HEK293T (cell line): ENCODE data around the gene HEYL.

ENCODE experiments used
- ARNT ChIP-seq: fragments of 450-650 bp; IDR thresholded peaks from 2 replicates; pipeline ENCODE4 v1.6.1; 2017; ENCODE audit warnings: mild to moderate bottlenecking
- CTBP1 ChIP-seq: fragments of 450-650 bp; IDR thresholded peaks from 2 replicates; pipeline ENCODE4 v1.6.1; 2016; ENCODE audit warnings: borderline replicate concordance
- ELF4 ChIP-seq: fragments of 450-650 bp; IDR thresholded peaks from 2 replicates; pipeline ENCODE4 v1.6.1; 2017; ENCODE audit warnings: antibody characterized with exemption
- FOXK2 ChIP-seq: fragments of 450-650 bp; IDR thresholded peaks from 2 replicates; pipeline ENCODE4 v1.6.1; 2016; ENCODE audit warnings: mild to moderate bottlenecking
- FOXM1 ChIP-seq: fragments of 450-650 bp; IDR thresholded peaks from 2 replicates; pipeline ENCODE4 v1.6.1; 2017; ENCODE audit warnings: mild to moderate bottlenecking, borderline replicate concordance
- PKNOX1 ChIP-seq: fragments of 450-650 bp; IDR thresholded peaks from 2 replicates; pipeline ENCODE4 v1.6.1; 2016
- TARDBP ChIP-seq: fragments of 450-650 bp; IDR thresholded peaks from 2 replicates; pipeline ENCODE4 v1.6.1; 2016
- ZNF384 ChIP-seq: fragments of 450-650 bp; IDR thresholded peaks from 2 replicates; pipeline ENCODE4 v1.6.1; 2016

- TF ChIP-seq PKNOX1 = no peak
- TF ChIP-seq FOXM1 = no peak
- TF ChIP-seq ZNF384 = no peak
- TF ChIP-seq ARNT = no peak
- no peak for TF ChIP-seq TARDBP
- TF ChIP-seq CTBP1 = no peak
- no peak for TF ChIP-seq ELF4
- TF ChIP-seq FOXK2 = no peak
These were observed 47.4 kb downstream of the HEYL start for GRCh38 chr1:39592069-39592468.
